D721Med (cell line): Measurements from ENCODE around the gene CCDC90B.
A peak's percentile ranks its signal among the peaks of the same experiment; 100 is the strongest.

ENCODE experiments used
- DNase-seq: peaks from one replicate; pipeline ENCODE4 v3.0.0; 2011; ENCODE audit warnings: low spot score; ENCODE audit not compliant: insufficient read length
- FAIRE-seq: peaks from 2 replicates; lab custom pipeline; 2011; peaks lifted over from hg19 to GRCh38; lab: Jason Lieb, UNC
- TF ChIP-seq, protein P1 (sequence below): IDR thresholded peaks from 2 replicates; pipeline ENCODE4 v1.5.1; 2012; ENCODE audit warnings: mild to moderate bottlenecking, control low read depth; ENCODE audit not compliant: insufficient read depth; ENCODE audit errors: missing control alignments

CCDC90B gene

DNA sequence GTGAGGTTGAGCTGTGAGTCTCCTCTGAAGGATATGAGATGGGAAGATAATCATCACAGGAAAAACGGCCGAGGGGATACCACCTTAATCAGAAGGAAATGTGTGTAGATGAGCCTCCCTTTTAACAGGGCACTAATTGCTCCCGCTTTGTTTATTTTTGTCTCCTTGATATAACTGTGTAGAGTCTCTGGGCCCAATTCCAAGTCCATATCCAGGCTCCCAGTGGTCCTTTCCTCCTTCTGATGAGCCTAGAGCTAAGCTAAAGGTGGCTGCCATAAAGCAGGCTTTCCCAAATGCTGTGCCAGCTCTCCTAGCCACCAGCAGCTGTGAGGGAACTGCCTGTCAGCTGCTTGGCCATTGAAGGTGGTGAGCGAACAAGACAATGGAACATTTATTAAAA, 17.1 kb upstream of the CCDC90B start:
- DNase-seq = no peak
- TF ChIP-seq, protein P1, sequence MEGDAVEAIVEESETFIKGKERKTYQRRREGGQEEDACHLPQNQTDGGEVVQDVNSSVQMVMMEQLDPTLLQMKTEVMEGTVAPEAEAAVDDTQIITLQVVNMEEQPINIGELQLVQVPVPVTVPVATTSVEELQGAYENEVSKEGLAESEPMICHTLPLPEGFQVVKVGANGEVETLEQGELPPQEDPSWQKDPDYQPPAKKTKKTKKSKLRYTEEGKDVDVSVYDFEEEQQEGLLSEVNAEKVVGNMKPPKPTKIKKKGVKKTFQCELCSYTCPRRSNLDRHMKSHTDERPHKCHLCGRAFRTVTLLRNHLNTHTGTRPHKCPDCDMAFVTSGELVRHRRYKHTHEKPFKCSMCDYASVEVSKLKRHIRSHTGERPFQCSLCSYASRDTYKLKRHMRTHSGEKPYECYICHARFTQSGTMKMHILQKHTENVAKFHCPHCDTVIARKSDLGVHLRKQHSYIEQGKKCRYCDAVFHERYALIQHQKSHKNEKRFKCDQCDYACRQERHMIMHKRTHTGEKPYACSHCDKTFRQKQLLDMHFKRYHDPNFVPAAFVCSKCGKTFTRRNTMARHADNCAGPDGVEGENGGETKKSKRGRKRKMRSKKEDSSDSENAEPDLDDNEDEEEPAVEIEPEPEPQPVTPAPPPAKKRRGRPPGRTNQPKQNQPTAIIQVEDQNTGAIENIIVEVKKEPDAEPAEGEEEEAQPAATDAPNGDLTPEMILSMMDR = no peak
- FAIRE-seq = no peak

DNA sequence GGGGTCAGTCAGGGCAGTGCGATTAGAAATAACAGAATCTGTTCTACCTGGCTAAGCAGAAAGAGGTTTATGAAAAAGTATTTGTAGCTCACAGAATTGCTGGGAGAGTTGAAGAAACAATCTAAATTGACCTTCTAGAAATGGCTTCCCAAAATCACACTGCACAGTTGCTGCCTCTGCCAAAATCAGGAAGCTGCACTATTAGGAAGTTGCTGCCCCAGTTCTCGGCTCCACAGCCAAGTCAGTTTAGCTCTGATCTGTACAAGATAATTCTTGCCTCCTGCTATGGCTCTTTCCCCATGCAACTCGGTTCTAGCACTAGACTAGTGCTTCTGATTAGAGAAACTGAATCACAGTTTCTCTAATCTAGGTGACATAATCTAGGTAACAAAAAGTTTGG, 16.0 kb upstream of the CCDC90B start:
- TF ChIP-seq, protein P1 = no peak
- DNase-seq = no peak
- no peak for FAIRE-seq

DNA sequence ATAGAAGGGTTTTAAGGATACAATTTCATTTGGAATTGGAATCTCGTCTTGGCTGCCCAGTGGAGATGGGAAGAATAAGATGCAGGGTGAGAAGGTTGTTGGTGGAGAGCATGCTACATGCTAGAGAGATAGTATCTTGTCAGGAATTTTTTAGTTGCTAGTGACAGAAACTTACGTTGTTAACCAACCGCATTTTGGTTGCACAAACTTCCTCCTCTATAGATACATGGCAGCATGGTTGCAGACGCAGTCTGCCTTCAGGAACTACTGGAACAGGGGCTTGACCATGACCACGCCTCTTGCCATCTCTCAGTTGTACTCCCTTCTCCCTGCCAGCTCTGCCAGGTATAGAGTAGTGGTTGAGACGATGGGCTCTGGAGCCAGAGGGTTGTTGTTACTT, 13.5 kb upstream of the CCDC90B start:
- no peak for FAIRE-seq
- DNase-seq = no peak
- TF ChIP-seq, protein P1 = no peak

DNA sequence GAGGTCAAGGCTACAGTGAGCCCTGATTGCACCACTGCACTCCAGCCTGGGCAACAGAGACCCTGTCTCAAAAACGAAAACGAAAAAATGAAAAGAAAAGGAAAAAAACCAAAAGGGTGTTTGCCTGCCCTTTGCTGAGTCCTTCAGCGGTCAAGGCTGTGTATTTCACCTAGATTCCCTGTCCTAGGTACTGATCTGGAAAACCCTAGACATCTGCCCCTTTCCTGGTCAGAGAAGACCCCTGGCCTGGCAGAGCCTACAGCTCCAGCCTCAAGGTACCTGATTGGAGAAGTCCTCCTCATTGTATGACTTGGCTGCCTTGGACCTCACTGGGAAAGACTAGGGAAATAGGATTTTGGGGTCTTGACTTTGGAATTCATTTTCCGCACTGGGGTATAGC, 8.0 kb upstream of the CCDC90B start:
- TF ChIP-seq, protein P1 = no peak
- FAIRE-seq = no peak
- no peak for DNase-seq

DNA sequence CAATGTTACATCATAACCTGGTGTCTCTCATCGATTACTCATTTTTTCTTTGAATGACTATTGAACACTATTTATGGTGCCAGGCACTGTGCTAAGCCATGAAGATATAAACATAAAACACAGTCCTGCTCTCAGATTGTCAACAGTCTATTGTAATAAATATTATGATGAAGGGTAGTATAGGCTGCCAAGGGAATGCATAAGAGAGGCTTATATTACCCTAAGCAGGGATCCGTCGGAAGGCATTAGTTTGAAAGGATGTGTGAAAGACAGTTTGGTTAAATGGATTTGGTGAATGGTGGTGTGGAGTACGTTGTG, 7.2 kb upstream of the CCDC90B start:
- TF ChIP-seq, protein P1 = no peak
- DNase-seq (no peak), FAIRE-seq (no peak)

DNA sequence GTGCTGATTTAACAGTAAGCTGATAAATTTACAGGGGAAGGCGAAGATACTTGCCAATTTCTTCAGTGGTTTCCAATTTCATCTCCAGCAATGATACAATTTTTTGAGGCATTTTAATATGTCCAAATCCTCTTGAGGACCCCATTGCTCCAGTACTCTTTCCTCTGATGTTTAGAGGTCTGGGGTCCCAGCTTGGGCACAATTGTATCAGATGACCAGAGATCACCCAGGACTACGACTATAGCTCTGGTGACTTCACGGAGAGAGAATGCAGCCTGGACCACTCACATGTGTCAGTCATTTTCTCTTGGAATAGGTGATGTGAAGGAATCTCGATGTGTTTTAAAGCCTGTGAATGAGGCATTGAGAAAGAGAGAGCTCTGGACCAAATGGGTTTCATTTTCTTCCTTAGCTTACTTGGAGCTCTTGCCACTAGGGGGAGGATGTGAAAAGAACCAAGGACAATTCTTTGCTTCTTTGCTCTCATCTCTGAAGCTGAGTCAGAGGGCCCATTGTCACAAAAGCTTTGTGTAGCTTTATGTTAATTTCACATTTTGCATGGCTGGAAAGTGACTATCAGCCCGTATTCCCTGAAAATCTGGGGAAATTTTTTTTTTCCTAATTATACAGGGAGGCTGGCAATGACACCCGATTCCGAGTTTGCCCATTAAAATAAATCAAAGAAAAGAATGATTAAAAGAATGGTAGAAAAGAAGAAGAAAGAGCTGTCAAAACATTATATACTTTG, 6.7 kb upstream of the CCDC90B start:
- TF ChIP-seq, protein P1 = peak; percentile 74
- FAIRE-seq (peak; percentile 74), DNase-seq (no peak)

DNA sequence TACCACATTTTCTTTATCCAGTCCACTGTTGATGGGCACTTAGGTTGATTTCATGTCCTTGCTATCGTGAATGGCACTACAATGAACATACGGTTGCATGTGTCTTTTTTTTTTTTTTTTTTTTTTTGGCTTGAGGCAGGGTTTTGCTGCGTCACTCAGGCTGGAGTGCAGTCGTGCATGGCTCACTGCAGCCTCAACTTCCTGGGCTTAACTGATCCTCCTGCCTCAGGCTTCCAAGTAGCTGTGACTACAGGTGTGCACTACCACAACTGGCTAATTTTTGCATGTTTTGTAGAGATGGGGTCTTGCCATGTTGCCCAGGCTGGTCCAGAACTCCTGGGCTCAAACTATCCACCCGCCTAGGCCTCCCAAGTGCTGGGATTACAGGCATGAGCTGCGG, 1.5 kb upstream of the CCDC90B start:
- FAIRE-seq (no peak), DNase-seq (no peak)
- TF ChIP-seq, protein P1 = no peak
